Heart left ventricle (tissue), 13 donors: Measurements from ENCODE around the gene SMIM43.

ENCODE experiments used
- CTCF ChIP-seq, 12 donors: fragments of 200-600 bp; sonication (generic) in 4 of 12; IDR thresholded peaks; one replicate each; pipeline versions ENCODE4 v1.5.0 to v1.8.0; 2018 to 2022; ENCODE audit warnings: antibody characterized with exemption in 12 of 12, mild to moderate bottlenecking in 5 of 12
- POLR2A ChIP-seq, 2 donors: fragments of 450-650 bp; IDR thresholded peaks; one replicate each; pipeline ENCODE4 v1.6.1; 2017; ENCODE audit warnings: antibody characterized with exemption in 2 of 2, mild to moderate bottlenecking in 2 of 2, moderate library complexity in 2 of 2
- donor health status: ischemic (EF 13 %, LVEDD 7.1; RV severe dilation, severe dysfunction).
- donor health status: DM: no; HTN: yes; CAD: no.
- donor health status: DM: no; HTN: no; CAD: no.
- donor health status: ischemic (EF 25% LVEDD 6.9; RV normal size, moderate dysfunction).
- donor health status: ischemic (EF 25% LVEDD 5.7; RV mildly dilated, moderate dysfunction).
- donor health status: ischemic (EF 35%, LVEDD 5.7; RV mildly dilated, moderate dysfunction).
- donor health status: nonischemic (EF 11% LVEDD 7.7; RV severe dilation, severe dysfunction).
- donor health status: DM: yes; HTN: yes; CAD: no.
- donor health status: PGD.
- donor health status: ischemic (EF 29% LVEDD 5.4; RV normal size, mild dysfunction).
- donor health status: nonischemic (EF 23%, LVEDD 6.1; RV moderate dilation, normal function).

GRCh38 chr4:121785479-121785878 lies 20.5 kb upstream of the SMIM43 start:
- TF ChIP-seq CTCF (IDR thresholded peaks at IDR 0.05) (no peak), POLR2A (IDR thresholded peaks at IDR 0.05) (no peak)
